Iris pigment epithelial cell (primary cell): Measurements from ENCODE around the gene CADM2.

ENCODE experiments used
- DNase-seq: peaks from one replicate; pipeline ENCODE4 v3.0.0-alpha.2; 2011; ENCODE audit warnings: low read depth

Gene CADM2

DNA sequence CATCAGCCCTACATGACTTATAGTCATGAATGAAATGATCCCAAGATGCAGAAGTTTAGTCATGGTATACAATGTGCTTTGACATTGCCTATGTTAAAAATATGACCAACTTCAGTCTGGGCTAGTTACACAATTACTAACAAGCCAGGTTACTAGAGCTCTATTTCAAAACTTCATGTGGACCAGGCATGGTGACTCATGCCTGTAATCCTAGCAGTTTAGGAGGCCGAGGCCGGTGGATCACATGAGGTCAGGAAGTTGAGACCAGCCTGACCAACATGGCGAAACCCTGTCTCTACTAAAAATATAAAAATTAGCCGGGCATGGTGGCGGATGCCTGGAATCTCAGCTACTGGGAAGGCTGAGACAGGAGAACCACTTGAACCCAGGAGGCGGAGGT is 613.0 kb downstream of the CADM2 start:
- peak; percentile 72 for DNase-seq

DNA sequence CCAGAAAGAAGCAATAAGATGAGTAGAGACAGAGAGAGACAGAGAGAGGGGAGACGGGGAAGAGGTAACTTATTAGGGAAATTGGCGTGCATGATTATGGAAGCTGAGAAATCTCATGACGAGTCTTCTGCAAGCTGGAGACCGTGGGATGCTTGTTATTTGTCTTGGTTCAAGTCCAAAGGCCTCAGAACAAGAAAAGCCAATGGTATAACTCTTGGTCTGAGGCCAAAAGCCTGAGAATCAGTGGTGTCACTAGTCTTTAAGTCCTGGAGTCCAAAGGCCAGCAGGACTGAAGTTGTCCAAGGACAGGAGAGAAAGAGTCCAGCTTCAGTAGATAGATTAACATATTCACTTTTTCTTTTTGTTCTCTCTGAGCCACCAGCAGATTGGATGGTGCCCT is 613.6 kb downstream of the CADM2 start:
- DNase-seq = peak; percentile 36

DNA sequence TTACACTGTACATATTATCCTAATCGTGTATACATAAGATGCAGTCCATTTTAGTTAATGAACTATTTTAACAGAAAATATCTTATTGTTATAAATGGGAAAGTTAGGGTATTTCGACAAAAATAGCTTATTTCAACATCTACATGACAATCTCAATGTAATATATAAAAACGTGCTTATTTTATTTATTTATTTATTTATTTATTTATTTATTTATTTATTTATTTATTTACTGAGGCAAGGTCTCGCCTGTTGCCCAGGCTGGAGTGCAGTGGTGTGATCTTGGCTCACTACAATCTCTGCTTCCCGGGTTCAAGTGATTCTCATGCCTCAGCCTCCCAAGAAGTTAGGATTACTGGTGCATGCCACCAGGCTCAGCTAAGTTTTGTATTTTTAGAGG is 614.2 kb downstream of the CADM2 start:
- DNase-seq = no peak

DNA sequence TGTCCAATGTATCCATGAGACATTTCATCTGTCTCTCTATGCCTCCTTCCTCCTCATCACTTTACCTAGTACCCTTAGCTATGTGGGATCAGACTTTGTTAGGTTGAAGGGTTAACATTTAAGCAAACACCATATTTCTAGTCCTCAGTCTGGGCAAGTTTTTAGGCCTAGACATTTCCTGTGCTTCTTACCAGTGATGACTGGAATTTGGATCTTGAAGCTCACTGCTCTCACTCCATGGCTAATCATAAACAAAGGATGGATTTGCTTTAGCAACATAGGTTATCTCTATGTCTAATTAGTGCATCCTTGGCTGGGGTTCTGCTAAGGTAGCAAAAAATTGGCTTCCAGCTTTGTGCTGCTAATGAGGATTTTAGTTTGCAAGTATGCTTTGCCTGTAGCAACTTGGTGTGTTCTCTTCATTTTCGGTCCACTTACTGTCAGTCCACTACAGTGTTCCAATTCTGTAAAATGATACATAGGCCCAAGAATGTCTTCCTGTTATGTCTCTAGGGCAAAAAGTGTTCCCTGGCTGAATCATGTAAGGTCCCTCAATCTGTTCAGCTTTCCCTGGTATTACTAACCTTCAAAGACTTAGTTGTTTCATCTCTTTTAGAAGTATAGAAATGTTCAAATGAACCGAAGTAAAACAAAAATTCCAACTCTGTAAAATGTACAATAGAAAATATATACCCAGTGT is 615.4 kb downstream of the CADM2 start:
- peak; percentile 38 for DNase-seq

DNA sequence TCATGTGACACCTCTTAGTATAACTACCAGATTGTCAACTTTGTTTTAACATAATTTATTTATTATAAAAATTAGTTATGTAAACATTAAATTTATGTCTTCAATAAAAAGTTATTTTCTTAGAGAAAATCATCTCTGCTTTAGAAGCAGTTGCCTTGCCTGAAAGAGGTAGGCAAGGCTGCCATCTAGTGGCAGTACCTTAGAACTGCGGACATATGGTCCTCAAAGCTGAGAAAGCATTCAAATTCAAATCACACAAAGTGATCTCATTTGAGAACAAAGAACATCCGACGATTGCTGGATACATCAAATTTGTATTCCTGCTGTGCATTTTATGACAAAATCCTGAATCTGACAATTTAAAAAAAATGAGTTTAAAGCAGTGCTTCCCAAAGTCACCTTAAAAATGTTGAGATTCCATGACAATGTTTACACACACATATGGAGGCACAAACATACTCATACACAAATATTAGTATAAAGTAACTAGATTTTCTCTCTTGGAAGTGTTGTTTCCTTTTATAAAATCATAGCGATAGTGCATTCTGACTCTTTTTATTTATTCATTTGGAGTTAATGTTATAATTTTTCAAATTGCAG is 617.4 kb downstream of the CADM2 start:
- peak; percentile 56 for DNase-seq

DNA sequence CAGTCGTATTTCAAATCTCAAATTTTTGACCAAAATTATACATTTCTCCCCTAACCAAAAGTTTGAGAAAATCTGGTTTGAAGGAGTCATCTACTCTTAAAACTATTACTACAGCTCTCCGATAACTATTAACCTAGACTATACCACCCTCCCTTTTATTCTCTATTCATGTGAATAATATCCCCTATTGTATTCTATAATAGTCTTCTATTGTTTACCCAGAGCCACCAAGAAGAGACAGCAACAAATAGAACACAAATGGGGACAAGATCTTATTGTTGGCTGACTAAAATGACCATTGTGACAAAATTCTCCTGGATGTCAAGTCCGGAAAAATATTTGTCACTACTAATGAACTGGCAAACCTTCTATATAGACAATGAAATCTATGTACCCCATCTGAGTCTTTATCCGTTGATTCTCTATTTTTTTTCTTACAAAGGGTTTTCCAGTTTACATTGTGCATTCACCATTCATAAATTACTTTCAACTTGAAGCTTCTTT is 618.0 kb downstream of the CADM2 start:
- no peak for DNase-seq

DNA sequence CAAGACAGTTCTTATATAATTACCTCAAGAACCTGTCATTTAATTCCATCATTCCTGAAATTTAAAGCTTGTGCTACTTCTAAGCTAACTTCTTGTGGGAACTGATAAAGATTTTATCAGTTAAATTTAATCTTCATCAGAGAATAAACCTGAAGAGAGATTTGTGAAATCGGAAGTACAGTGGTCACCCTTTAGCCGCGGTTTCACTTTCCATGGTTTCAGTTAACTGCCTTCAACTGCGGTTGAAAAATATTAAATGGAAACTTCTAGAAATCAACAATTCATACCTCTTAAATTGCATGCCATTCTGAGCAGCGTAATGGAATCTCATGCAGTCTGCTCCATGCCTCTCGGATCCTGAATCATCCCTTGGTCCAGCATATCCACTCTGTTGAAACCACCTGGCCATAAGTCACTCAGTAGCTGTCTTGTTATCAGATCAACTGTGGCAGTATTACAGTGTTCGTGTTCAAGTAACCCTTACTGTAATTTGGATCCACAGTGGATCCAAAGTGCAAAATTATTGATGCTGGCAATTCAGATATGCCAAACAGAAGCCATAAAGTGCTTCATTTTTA is 626.1 kb downstream of the CADM2 start:
- DNase-seq = no peak

DNA sequence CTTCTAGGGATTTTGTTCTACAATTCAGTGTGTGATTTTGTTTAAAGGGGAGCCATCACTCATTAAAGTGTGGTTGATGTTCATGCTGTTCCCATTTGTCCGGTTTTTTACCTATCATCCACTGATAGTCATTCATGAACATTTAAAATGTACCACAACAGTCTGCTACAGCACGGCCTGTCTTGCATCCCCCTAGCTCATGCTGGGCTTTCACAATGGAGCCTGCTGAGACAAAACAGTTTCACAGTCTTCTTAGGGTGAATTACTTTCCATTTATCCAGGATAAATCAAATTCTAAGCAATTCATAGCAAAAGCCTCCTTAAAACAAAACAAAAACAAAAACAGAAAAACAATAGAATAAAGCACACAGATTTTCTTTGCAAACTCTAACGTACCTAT is 627.2 kb downstream of the CADM2 start:
- DNase-seq = no peak

DNA sequence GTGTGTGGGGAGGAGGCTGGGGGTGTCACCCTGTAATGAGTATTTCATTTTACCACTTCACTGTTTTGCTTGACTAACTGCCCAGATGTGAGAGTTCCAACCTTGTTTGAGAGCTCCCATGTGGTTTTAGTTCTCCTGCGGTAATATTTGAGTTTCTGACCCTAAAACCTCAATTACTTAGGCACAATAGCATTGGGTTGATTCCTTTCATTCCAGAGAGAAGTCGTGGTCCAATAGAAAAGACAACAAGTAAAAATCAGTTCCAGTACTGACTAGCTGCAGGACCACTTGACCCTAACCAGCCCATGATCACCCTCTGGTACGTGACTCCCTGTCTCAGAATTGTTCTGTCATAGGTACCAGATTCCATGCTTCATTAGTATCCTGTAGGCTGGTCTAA is 630.4 kb downstream of the CADM2 start:
- DNase-seq = peak; percentile 77

DNA sequence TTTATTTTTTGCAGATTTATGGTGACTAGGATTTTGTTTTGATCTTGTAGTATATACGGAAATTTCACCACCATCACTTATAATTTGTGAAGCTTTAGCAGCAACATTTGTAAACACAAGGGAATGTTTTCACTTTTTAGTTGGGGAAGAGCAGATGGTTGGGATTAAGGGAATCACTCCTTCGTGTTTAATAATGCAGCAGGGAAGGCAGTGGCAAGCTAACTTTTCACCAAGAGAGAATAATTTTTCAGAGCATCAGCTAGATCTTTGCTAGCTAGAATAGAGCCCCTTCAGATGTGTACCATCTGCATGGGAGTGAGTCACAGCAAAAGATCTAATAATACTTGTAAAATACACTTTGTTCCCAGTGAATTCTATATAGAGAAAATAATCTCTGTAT is 632.7 kb downstream of the CADM2 start:
- DNase-seq = no peak

DNA sequence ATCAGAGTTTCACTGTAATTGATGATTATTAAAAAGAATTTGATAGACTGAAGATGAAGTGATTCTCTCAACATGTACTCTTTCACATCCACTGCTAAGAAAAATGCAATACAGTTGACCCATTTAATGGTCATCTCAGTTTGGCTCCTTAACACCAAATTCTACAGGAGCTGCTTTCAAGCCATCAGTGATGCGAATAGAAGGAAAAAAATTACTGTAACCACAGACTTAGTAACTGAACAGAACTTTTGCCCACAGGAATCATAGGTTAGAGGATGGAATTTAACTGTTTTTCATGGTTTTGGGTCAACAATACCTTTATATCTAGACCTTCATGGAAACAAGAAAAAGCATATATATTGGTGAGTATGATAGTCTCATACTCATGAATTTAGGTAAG is 633.5 kb downstream of the CADM2 start:
- peak; percentile 12 for DNase-seq

DNA sequence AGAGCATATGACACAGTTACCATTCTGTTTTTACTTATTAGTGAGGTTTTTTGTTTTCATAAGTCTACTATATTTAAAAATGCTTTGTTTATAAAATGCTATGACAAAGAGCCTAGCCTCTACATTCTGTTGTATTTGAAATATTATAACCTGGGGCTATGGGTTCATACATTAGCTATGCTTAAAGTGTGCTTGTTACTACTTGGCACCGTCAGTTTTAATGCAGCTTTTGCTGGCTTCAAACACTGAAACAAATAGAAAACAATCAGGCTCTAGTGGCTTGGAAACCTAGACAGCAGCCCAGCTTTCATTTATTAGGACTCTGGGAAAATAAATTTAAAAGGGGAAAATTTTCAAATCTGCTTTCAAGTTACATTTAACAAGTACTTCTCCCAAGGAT is 635.9 kb downstream of the CADM2 start:
- no peak for DNase-seq

DNA sequence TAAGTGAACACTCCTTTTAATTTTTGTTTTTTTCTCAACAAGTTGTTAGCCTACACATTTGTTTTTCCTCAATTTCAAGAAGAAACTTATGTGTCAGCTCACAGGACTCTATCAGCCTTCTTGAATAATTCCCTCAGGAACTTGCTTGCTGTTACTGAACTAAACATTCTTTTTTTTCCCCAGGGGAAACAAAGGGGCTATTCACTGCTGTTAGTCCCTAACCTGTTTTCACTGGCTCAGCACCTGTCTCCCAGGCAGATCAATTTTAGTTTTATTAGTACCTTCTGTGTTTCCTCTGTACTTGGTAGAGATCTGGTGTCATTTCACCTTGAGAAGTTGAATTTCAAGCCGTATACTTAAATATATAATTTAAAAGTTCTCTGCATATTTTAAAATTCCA is 644.6 kb downstream of the CADM2 start:
- DNase-seq = no peak

DNA sequence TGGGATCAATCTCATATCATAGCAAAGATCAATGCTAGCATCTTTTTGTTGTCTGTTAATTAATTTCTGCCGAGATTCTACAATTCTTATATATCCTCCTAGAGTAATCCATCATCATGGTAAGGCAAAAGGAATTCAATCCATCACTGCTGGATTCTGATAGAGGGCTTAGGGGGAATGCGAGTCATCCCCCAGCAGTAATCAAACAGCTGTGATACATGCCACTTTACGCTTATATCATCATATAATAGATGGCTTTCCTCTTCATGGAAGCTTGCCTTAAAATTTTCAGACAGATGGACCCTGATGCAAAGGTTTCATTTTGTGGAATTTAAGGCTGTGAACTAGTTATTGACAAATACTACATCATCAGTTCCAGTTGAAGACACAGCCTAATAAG is 645.9 kb downstream of the CADM2 start:
- DNase-seq = no peak

DNA sequence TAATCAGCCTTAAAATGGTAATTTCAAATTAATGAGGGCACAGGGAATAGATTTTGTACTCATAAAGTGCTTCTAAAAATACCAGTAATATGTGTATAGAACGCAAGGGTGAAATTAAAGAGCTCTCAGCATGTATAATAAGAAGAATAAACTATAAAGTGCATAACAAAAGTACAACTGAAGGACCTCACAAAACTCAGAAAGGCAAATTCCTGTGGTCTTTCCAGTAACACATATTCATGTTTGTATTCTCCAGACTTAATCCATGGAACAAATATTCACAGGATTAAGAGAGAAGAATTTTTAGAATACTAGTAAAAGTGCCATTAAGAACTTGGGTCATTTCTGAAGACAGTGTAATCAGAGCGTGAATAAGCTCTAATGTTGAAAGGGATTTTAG is 646.3 kb downstream of the CADM2 start:
- no peak for DNase-seq

DNA sequence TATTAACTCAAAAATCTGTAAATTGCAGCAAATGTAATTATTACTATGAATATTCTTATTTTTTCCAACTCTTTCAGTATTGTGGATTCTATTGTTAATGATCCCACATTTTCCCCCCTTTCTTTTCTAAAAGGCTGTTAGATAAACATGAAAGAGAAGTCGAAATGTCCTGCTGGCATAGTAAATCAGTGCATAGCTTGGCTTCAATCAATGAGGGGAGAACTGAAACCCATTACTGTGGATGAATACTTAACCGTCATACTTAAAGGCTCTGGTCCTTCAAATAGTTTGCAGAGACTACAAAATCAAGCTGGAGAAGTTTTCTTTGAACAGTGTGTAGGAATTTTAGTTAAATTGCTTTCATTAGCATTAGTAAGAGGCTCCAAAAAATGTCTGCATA is 667.9 kb downstream of the CADM2 start:
- no peak for DNase-seq

DNA sequence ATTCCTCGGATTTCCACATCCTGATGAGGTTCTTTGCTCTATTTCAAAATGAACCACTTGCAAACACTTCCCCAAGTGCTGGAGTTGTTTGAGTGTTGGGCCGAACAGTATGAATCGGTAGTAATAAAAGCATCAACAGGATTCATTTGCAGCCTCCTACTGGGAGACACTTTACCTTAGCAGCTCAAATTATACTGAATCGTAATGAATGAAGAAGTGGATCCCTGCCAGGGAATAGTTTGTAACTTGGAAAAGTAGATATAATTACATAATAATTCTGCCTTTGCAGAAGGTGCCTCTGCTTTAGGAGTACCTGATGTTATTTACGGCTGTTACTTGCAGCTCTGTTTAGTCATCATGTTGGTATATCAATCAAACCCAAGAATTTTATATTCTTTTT is 669.1 kb downstream of the CADM2 start:
- no peak for DNase-seq

DNA sequence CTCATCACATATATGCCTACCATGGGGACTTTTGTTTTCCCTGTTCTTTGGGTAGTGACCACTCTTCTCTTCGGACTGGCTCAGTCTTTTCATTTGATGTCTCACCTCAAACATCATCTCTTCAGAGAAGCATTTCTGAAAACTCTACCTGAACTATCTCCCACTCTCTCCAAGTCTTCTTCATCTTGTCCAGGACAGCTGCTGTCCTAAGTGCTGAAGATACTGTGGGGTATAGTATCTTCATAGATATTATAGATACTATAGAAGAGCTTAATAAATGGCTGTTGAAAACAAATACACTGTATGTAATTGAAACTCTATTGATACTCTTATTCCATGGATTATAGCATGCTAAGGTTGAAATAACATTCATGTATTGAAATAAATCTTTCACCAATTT is 672.3 kb downstream of the CADM2 start:
- no peak for DNase-seq

DNA sequence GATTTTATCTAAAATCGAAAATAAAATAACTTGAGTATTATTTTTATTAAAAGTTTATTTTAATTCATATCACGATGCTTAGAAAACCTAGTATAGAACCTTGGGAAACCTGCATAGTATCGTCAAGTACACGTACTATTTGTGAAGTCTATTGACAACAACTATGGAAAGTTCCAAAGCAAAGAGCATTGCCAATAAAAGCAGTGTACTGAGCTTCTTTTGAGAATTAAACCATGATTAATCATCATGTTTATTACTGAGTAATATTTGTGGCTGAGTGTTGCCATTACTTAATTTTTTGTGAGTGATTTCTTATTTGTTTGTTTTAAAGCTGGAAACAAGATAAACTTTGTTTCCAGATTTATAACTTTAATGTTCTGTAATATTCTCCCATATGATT is 674.1 kb downstream of the CADM2 start:
- DNase-seq = no peak

DNA sequence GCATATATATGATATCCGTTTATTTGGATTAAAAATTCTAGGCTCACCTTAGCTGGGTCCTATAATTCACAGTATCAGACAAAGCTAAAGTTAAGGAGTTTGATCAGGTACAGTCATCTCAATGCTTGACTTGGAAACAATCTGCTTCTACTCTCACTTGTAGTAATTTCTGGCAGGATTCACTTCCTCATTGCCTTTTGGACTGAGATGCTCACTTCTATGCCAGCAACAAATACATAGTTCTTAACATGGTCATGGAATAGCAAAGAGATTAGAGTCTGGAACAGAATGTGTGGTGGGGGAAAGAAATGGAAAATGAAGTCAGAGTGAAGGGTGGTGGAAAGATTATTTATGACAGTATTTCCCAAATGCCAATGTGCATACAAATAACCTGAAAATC is 693.6 kb downstream of the CADM2 start:
- DNase-seq = no peak

DNA sequence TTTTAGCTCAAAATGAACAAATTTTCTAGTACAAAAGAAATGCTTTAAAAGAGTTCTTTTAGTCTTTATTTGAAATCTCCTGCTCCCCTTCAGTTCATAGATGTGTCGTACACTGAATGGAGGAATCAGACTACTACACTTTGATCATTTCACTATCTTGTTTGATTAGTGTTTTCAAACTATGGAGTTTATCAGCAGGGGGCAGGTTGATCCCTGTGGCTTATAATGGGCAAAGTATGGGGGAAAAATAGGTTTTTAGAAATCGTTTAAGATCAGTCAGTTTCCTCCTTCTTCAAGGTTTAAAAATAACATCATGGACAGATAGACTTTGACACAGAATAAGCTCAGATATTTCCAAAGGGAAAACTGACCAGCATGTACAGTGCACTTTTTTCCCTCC is 701.7 kb downstream of the CADM2 start:
- DNase-seq = no peak

DNA sequence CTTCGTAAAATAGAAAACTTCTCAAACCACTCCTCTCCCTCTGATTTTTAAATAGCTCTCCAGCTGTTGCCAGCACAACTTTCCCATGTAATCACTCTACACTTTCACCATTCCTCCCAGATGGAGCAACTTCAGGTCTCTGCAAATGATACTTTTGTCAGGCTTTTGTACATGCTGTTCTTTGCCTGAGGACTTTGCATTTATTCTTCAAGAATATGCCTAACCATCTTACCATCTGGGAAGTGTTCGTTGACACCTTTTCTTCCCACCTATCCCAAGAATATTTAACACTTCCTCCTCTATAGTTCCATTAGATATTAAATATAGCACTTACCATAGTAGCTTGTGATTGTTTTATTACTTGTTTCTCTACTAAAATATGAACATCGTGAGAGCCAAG is 703.7 kb downstream of the CADM2 start:
- no peak for DNase-seq

DNA sequence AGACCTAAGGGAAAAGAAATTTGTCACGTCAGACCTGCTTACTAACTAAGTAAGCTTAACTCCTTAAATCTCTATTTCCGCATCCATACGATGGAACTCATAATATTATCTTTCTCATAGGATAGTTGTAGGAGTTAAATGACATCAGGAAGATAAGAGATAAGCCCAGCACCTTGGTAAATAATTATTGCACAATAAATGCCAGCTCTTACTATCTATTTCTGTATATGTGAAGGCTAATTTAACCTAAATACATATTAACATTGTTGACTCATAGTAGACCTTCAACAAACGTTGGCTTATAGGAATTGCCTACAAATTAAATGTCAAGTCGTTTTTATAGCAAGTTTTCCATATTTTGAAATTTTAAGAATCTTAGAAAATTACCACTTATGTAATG is 709.0 kb downstream of the CADM2 start:
- DNase-seq = no peak
